OCI-LY7 (cell line): ENCODE measurements around the gene FGD2. TPM values are rescaled to one million over a fixed set of nuclear protein-coding genes. Genes with fewer than 3 reads are reported as not detected.

Experiments
- BruUV-seq: library from RNA; stranded (reverse); fragments of 400-500 nt; replicated peaks from 2 replicates; lab custom pipeline; 2021; lab: Mats Ljungman, UMichigan
- CTCF ChIA-PET: fragments of 300-600 bp; sonication (Branson Sonifier 250); formaldehyde crosslinking; loops from one replicate; lab custom pipeline; 2022; ENCODE audit warnings: antibody characterized with exemption; ENCODE audit not compliant: unreplicated experiment; lab: Charles Lee
- POLR2A ChIA-PET: fragments of 300-600 bp; sonication (Branson Sonifier 250); formaldehyde crosslinking; loops from one replicate; lab custom pipeline; 2022; ENCODE audit warnings: antibody characterized with exemption; lab: Charles Lee
- DNase-seq: peaks from one replicate; pipeline ENCODE4 v3.0.0-alpha.2; 2015; ENCODE audit warnings: low spot score
- H2AFZ ChIP-seq: fragments of 200-600 bp; sonication (generic), shearing (Covaris generic); 2 replicates; pipeline ENCODE4 v1.6.1; 2014; ENCODE audit warnings: mild to moderate bottlenecking, antibody characterized with exemption, low read length, moderate library complexity
- H3K27ac ChIP-seq: fragments of 200-600 bp; sonication (generic); 2 replicates; pipeline ENCODE4 v1.5.1; 2014; ENCODE audit warnings: mixed run types, low read depth, mild to moderate bottlenecking, moderate library complexity, low read length, inconsistent platforms; ENCODE audit not compliant: poor library complexity, severe bottlenecking
- H3K36me3 ChIP-seq: fragments of 200-600 bp; sonication (generic); 2 replicates; pipeline ENCODE4 v1.6.1; 2014; ENCODE audit warnings: mild to moderate bottlenecking, antibody characterized with exemption, low read length, moderate library complexity, mixed read lengths; ENCODE audit not compliant: insufficient read depth
- H3K4me1 ChIP-seq: fragments of 200-600 bp; sonication (generic); 2 replicates; pipeline ENCODE4 v1.5.1; 2014; ENCODE audit warnings: mild to moderate bottlenecking, low read length; ENCODE audit not compliant: insufficient read depth, poor library complexity, severe bottlenecking
- H3K4me2 ChIP-seq: fragments of 200-600 bp; sonication (generic); 2 replicates; pipeline ENCODE4 v1.6.1; 2014; ENCODE audit warnings: mild to moderate bottlenecking, low read length
- H3K4me3 ChIP-seq: fragments of 200-600 bp; sonication (generic); 2 replicates; pipeline ENCODE4 v1.5.1; 2014; ENCODE audit warnings: mild to moderate bottlenecking, low read depth, low read length; ENCODE audit not compliant: poor library complexity, severe bottlenecking
- H3K79me2 ChIP-seq: fragments of 200-600 bp; sonication (generic); 2 replicates; pipeline ENCODE4 v1.6.1; 2016; ENCODE audit warnings: low read depth, mild to moderate bottlenecking, low read length, moderate library complexity, mixed read lengths; ENCODE audit not compliant: insufficient read depth
- H3K9me2 ChIP-seq: fragments of 200-600 bp; sonication (generic); 2 replicates; pipeline ENCODE4 v1.6.1; 2016; ENCODE audit warnings: mild to moderate bottlenecking, low read length, mixed read lengths; ENCODE audit not compliant: insufficient read depth
- H3K9me3 ChIP-seq: fragments of 200-600 bp; sonication (generic); 2 replicates; pipeline ENCODE4 v1.6.1; 2014; ENCODE audit warnings: mild to moderate bottlenecking, mixed run types, low read length, mixed read lengths
- H4K20me1 ChIP-seq: fragments of 200-600 bp; sonication (generic); 2 replicates; pipeline ENCODE4 v1.6.1; 2014; ENCODE audit warnings: mild to moderate bottlenecking, antibody characterized with exemption, low read length, moderate library complexity, mixed read lengths; ENCODE audit not compliant: insufficient read depth
- EZH2phosphoT487 ChIP-seq: fragments of 200-600 bp; sonication (generic); IDR thresholded peaks from 2 replicates; pipeline ENCODE4 v1.6.1; 2018; ENCODE audit warnings: low read depth, borderline replicate concordance, mild to moderate bottlenecking, mixed run types, antibody characterized with exemption, low read length, moderate library complexity, mixed read lengths
- intact Hi-C: fragments of 100-400 bp; cut with micrococcal nuclease; formaldehyde crosslinking; loops from one replicate; pipeline ENCODE4 v1.10.0; 2022; ENCODE audit not compliant: unreplicated experiment
- total RNA-seq, 2 experiments: library from RNA; depleted of rRNA in 1 of 2; stranded (reverse); fragments of >200 nt in 1 of 2; shearing (Covaris generic) in 1 of 2; gene quantifications; 2 replicates each; pipeline ENCODE4 v1.2.3, GENCODE V29; 2014 to 2022
- TF ChIP-seq, protein P1 (sequence below): fragments of 200-600 bp; sonication (generic); conservative IDR thresholded peaks from 2 replicates; pipeline ENCODE4 v1.5.1; 2014; ENCODE audit warnings: mild to moderate bottlenecking, antibody characterized with exemption, low read length, moderate library complexity, mixed read lengths

The FGD2 gene
- total RNA-seq, 2 experiments from 2014 or later: 27.8 to 48.6 TPM

DNA sequence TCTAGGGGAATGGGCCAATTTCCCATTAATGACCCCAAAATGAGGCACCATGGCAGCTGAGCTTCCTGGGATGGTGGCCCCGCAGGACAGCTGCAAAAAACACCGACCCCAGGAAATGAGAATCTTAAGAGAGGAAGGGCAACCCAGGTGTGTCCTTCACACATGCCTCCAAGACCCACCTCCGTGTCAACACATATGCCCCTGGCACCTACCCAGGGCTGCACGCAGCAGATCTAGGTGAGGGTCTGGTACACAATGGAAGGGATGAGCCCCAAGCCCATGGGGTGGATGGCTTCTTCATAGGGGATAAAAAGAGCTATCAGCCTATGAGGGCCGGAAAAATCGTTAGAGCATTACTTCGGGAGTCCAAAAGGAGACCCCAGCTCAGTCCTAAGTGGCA lies 28.9 kb upstream of the FGD2 start:
- CTCF ChIA-PET: interaction anchor here (1.4 to 1.8 kb wide), 2 partner anchors 10 to 42 kb away, joined by 4 to 6 read pairs; partner anchors contain the start of gene MTCH1
- H2AFZ ChIP-seq: no peak overlapping the region
- H3K4me2 ChIP-seq: no peak overlapping the region
- intact Hi-C loops: no loop called here
- no TSS peak for BruUV-seq
- H3K36me3 ChIP-seq: peaks cover 80% of the 10 kb centered on the region
- no peaks in the 10 kb centered on the region for H3K9me2 ChIP-seq
- H4K20me1 ChIP-seq: 0 out of 2 replicates have a peak, but pooled peaks cover 4% of the 10 kb centered on the region
- peaks cover 2% of the 10 kb centered on the region; the same call in 1 of the 2 replicates for H3K79me2 ChIP-seq
- no peak overlapping the region for H3K27ac ChIP-seq
- no peaks in the 10 kb centered on the region for H3K4me1 ChIP-seq
- no peaks in the 10 kb centered on the region for H3K9me3 ChIP-seq
- H3K4me3 ChIP-seq: no peak overlapping the region
- no peak for DNase-seq
- POLR2A ChIA-PET: no interaction called here
- TF ChIP-seq EZH2phosphoT487: no peak
- TF ChIP-seq, protein P1, sequence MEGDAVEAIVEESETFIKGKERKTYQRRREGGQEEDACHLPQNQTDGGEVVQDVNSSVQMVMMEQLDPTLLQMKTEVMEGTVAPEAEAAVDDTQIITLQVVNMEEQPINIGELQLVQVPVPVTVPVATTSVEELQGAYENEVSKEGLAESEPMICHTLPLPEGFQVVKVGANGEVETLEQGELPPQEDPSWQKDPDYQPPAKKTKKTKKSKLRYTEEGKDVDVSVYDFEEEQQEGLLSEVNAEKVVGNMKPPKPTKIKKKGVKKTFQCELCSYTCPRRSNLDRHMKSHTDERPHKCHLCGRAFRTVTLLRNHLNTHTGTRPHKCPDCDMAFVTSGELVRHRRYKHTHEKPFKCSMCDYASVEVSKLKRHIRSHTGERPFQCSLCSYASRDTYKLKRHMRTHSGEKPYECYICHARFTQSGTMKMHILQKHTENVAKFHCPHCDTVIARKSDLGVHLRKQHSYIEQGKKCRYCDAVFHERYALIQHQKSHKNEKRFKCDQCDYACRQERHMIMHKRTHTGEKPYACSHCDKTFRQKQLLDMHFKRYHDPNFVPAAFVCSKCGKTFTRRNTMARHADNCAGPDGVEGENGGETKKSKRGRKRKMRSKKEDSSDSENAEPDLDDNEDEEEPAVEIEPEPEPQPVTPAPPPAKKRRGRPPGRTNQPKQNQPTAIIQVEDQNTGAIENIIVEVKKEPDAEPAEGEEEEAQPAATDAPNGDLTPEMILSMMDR: no peak

DNA sequence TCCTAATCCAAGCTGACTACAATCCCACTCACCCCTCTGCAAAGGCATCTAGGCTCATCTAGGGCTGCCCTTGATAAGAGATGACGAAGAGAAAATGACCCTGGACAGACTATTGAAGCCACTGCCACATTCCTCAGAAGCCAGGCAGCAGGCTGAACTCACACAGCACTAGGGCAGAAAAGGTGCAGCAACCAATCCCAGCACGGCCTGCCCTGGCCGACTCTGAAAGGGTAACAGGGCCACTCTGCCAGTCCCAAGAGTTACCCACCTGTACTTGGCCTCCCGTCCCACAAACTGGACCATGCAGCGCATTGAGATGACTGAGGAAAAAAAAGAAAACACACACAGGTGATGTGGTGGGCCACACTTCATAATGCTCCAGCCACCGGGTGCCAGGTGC lies 28.5 kb upstream of the FGD2 start:
- Histone ChIP-seq H3K9me2 (no peaks in the 10 kb centered on the region), H2AFZ (no peak overlapping the region), H3K27ac (no peak overlapping the region), H3K9me3 (no peaks in the 10 kb centered on the region), H3K4me3 (no peak overlapping the region), H3K36me3 (peaks cover 77% of the 10 kb centered on the region), H3K4me1 (no peaks in the 10 kb centered on the region), H4K20me1 (0 out of 2 replicates have a peak, but pooled peaks cover 4% of the 10 kb centered on the region), H3K4me2 (no peak overlapping the region), H3K79me2 (peaks cover 6% of the 10 kb centered on the region; the same call in 1 of the 2 replicates)
- no TSS peak for BruUV-seq
- ChIA-PET CTCF (interaction anchor here (0.6 to 1.8 kb wide), 7 partner anchors 9 to 234 kb away, joined by 4 to 31 read pairs (median 8); partner anchors contain the start of gene MTCH1), POLR2A (interaction anchor here (1.3 kb wide), 1 partner anchor 41 kb away, joined by 6 read pairs; no protein-coding TSS in a partner anchor)
- intact Hi-C loops: loop anchor here (1.0 kb wide), 1 partner anchor 41 kb away; no protein-coding TSS in a partner anchor
- no peak for TF ChIP-seq EZH2phosphoT487
- TF ChIP-seq, protein P1: no peak
- DNase-seq: no peak

DNA sequence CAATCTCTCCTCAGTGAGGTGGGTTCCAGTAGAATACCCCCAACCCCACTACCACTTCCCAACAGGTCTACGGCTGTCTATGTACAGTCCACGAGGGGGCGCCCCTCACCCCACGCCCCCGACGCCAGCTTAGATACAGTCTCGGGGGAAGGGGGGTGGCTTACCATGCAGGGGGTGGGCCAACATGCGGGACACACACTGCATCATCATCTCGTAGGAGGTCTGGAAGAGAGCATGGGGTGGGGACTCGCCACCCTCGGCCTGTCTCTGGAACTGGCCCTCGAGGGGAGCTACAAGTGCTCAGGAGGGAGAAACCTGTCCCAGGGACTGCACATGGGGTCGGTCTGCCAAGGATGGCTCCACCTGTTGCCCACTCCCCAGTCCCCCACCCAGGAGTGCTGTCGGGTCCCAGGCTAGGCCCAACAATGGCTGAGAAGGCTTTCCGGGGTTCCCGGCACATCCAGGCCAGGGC lies 27.9 kb upstream of the FGD2 start:
- H3K36me3 ChIP-seq: peaks cover 71% of the 10 kb centered on the region
- BruUV-seq: no TSS peak
- H3K9me3 ChIP-seq: no peaks in the 10 kb centered on the region
- intact Hi-C loops: loop anchor here (1.0 kb wide), 1 partner anchor 41 kb away; no protein-coding TSS in a partner anchor
- 0 out of 2 replicates have a peak, but pooled peaks cover 4% of the 10 kb centered on the region for H4K20me1 ChIP-seq
- peaks cover 10% of the 10 kb centered on the region; the same call in 1 of the 2 replicates for H3K79me2 ChIP-seq
- no peak overlapping the region for H3K27ac ChIP-seq
- H2AFZ ChIP-seq: no peak overlapping the region
- H3K4me3 ChIP-seq: no peak overlapping the region
- H3K4me2 ChIP-seq: no peak overlapping the region
- H3K4me1 ChIP-seq: no peaks in the 10 kb centered on the region
- no peak for TF ChIP-seq EZH2phosphoT487
- TF ChIP-seq, protein P1: peak; percentile 92
- peak; percentile 66 for DNase-seq
- no peaks in the 10 kb centered on the region for H3K9me2 ChIP-seq
- ChIA-PET CTCF (interaction anchor here (0.6 to 1.8 kb wide), 8 partner anchors 9 to 233 kb away, joined by 3 to 31 read pairs (median 7); partner anchors contain the start of gene MTCH1), POLR2A (interaction anchor here (1.1 to 1.3 kb wide), 2 partner anchors 41 to 103 kb away, joined by 3 to 6 read pairs; no protein-coding TSS in a partner anchor)
